ENCODE results near the gene CTDSPL.

DNA sequence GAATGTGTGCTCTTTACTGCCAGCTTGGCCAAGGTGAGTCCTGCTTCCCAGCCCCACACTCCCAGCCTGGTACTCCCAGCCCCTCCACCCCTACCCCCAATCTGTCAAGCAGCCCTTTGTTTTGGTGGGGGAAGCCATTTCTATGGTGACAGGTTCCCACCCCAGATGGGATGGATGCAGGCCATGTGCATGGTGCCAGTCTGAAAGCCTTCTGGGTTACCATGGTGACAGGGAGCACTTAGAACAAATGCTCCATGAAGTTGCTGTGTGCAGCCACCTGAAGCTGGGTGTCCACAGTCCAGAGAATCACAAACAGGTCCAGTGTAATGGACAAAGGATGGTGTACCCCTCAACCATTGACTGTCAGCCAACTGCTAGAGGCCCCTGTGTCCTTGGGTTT is 109.8 kb downstream of the CTDSPL start:
- TF ChIP-seq ARNTL (CRISPR knock-in tag; IDR thresholded peaks at IDR 0.05; ENCODE audit: borderline replicate concordance, low read depth) = no peak
- no peak for TF ChIP-seq CREB5 (CRISPR knock-in tag; IDR thresholded peaks at IDR 0.05; ENCODE audit: low read depth)
- no peak for TF ChIP-seq ZNF8 (CRISPR knock-in tag; IDR thresholded peaks at IDR 0.05)
- TF ChIP-seq, protein P1, sequence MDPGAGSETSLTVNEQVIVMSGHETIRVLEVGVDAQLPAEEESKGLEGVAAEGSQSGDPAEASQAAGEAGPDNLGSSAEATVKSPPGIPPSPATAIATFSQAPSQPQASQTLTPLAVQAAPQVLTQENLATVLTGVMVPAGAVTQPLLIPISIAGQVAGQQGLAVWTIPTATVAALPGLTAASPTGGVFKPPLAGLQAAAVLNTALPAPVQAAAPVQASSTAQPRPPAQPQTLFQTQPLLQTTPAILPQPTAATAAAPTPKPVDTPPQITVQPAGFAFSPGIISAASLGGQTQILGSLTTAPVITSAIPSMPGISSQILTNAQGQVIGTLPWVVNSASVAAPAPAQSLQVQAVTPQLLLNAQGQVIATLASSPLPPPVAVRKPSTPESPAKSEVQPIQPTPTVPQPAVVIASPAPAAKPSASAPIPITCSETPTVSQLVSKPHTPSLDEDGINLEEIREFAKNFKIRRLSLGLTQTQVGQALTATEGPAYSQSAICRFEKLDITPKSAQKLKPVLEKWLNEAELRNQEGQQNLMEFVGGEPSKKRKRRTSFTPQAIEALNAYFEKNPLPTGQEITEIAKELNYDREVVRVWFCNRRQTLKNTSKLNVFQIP (CRISPR knock-in tag; IDR thresholded peaks at IDR 0.05; ENCODE audit: borderline replicate concordance, low read depth) = no peak
- TF ChIP-seq ESRRG (CRISPR knock-in tag; IDR thresholded peaks at IDR 0.05) = no peak
- no peak for TF ChIP-seq GLIS3 (CRISPR knock-in tag; IDR thresholded peaks at IDR 0.05)
- TF ChIP-seq CSDC2 (CRISPR knock-in tag; IDR thresholded peaks at IDR 0.05) = no peak
- TF ChIP-seq, protein P2, sequence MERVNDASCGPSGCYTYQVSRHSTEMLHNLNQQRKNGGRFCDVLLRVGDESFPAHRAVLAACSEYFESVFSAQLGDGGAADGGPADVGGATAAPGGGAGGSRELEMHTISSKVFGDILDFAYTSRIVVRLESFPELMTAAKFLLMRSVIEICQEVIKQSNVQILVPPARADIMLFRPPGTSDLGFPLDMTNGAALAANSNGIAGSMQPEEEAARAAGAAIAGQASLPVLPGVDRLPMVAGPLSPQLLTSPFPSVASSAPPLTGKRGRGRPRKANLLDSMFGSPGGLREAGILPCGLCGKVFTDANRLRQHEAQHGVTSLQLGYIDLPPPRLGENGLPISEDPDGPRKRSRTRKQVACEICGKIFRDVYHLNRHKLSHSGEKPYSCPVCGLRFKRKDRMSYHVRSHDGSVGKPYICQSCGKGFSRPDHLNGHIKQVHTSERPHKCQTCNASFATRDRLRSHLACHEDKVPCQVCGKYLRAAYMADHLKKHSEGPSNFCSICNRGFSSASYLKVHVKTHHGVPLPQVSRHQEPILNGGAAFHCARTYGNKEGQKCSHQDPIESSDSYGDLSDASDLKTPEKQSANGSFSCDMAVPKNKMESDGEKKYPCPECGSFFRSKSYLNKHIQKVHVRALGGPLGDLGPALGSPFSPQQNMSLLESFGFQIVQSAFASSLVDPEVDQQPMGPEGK (CRISPR knock-in tag; IDR thresholded peaks at IDR 0.05; ENCODE audit: borderline replicate concordance) = no peak
- TF ChIP-seq ZC3H10 (CRISPR knock-in tag; IDR thresholded peaks at IDR 0.05) = no peak
- TF ChIP-seq TOX (CRISPR knock-in tag; IDR thresholded peaks at IDR 0.05; ENCODE audit: borderline replicate concordance) = no peak
- no peak for TF ChIP-seq ISL1 (CRISPR knock-in tag; IDR thresholded peaks at IDR 0.05)

Data from SK-N-SH treated with all-trans-retinoic acid at 6 μM for 48 hours (cell line).